Hippocampal formation (tissue), 2 donors: Measurements from ENCODE around the gene ACSM6.

Experiments
- DNase-seq, 2 donors: peaks; one replicate each; lab custom pipeline; 2025; lab: John Stamatoyannopoulos, UW

The ACSM6 gene

GRCh38 chr10:95273393-95274312, 79.6 kb downstream of the ACSM6 start:
- no peak for DNase-seq

- DNase-seq = no peak
These were observed 81.8 kb downstream of the ACSM6 start for GRCh38 chr10:95275726-95276366.

DNA sequence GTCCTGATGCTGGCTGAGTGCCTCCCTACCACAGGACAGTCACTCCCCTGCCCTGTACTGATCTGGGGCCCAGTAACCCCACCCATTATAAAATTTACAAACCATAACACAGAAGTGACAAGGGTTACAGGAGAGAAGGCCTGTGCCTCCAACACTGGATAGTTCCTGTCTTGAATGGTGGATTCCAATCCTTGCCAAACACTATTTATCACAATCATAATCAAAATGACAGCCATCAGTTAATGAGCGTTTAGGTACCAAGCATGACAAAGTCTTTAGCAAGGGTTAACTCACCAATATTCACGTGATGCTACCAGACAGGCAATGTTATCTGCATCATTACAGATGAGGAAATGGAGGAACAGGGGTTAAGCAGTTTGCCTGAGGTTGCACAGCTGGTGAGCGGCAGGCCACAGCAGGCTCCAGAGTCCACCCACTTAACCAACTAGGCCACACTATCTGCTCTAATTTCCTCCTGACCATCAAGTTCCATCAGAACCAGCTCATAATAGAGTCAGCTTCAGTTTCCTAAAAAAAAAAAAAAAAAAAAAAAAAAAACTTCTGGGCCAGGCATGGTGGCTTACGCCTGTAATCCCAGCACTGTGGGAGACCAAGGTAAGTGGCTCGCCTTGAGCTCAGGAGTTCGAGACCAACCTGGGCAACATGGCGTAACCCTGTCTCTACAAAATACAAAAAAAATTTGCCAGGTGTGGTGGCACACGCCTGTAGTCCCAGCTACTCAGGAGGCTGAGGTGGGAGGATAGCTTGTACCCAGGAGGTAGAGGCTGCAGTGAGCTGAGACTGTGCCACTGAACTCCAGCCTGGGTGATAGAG, 82.5 kb downstream of the ACSM6 start:
- no peak for DNase-seq

DNA sequence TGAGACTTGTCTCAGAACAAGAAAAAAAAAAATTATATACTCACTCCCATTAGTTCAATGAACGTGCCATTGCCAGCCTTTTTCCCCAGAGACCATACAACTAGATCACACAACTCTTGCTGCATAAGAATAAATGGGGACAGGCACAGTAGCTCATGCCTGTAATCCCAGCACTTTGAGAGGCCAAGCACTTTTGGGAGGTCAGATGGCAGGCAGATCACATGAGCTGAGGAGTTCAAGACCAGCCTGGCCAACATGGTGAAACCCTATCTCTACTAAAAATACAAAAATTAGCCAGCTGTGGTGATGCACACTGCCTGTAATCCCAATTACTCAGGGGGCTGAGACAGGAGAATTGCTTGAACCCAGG, 83.1 kb downstream of the ACSM6 start:
- DNase-seq = no peak

GRCh38 chr10:95277614-95278013, 83.6 kb downstream of the ACSM6 start:
- DNase-seq = no peak
